ENCODE data around the gene SLC13A1.
A peak's percentile ranks its signal among the peaks of the same experiment; 100 is the strongest.

Gene SLC13A1

DNA sequence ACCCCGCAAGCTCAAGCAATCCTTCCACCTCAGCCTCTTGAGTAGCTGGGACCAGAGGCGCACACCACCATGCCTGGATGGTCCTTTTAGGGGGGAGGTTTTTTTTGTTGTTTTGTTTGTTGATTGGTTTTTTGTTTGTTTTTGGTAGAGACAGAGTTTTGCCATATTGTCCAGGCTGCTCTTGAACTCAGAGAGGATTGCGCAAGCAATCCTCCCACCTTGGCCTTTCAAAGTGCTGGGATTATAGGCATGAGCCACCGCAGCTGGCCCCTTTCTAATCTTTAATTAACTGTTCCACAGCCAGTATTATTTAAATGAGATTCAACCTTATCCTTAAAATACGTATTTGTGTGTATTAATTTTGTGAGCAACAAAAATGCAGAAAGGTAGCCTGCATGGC, 65.8 kb downstream of the SLC13A1 start:
- TF ChIP-seq, protein P1, sequence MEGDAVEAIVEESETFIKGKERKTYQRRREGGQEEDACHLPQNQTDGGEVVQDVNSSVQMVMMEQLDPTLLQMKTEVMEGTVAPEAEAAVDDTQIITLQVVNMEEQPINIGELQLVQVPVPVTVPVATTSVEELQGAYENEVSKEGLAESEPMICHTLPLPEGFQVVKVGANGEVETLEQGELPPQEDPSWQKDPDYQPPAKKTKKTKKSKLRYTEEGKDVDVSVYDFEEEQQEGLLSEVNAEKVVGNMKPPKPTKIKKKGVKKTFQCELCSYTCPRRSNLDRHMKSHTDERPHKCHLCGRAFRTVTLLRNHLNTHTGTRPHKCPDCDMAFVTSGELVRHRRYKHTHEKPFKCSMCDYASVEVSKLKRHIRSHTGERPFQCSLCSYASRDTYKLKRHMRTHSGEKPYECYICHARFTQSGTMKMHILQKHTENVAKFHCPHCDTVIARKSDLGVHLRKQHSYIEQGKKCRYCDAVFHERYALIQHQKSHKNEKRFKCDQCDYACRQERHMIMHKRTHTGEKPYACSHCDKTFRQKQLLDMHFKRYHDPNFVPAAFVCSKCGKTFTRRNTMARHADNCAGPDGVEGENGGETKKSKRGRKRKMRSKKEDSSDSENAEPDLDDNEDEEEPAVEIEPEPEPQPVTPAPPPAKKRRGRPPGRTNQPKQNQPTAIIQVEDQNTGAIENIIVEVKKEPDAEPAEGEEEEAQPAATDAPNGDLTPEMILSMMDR (IDR thresholded peaks at IDR 0.05; ENCODE audit: insufficient read depth, low read length, poor library complexity, severe bottlenecking), result no peak
- DNase-seq (ENCODE audit: extremely low read depth, insufficient read length), result no peak
- Histone ChIP-seq H3K27me3 (replicated peaks; ENCODE audit: control insufficient read depth, insufficient read depth, low read length) (no peaks in the 10 kb centered on the region; the same call in 1 of the 2 replicates), H3K36me3 (ENCODE audit: control insufficient read depth, insufficient read depth, low read length) (no peaks in the 10 kb centered on the region), H3K4me3 (replicated peaks; ENCODE audit: low read depth, low read length) (no peak overlapping the region)

DNA sequence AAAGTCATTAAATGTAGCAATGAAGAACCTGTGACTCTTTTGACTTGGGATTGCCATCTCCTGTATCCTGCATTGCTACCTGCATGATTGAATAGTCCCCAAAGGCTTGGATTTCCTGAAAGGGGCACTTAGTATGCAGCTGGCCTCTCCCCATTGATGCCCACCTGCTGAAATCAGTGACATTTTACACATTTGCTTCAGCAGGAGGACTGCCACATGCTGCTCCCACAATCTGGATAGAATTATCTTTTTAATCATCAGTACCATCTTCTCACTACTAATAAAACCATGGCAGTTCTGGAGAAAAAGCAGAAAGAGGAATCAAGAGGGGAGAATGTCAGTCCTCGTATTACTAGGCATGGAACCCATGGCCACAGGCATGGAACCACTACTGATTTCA, 67.8 kb downstream of the SLC13A1 start:
- no peak overlapping the region for H3K4me3 ChIP-seq (replicated peaks; ENCODE audit: low read depth, low read length)
- no peaks in the 10 kb centered on the region; the same call in 1 of the 2 replicates for H3K27me3 ChIP-seq (replicated peaks; ENCODE audit: control insufficient read depth, insufficient read depth, low read length)
- no peaks in the 10 kb centered on the region for H3K36me3 ChIP-seq (ENCODE audit: control insufficient read depth, insufficient read depth, low read length)
- DNase-seq (ENCODE audit: extremely low read depth, insufficient read length), result no peak
- TF ChIP-seq, protein P1 (IDR thresholded peaks at IDR 0.05; ENCODE audit: insufficient read depth, low read length, poor library complexity, severe bottlenecking), result no peak

DNA sequence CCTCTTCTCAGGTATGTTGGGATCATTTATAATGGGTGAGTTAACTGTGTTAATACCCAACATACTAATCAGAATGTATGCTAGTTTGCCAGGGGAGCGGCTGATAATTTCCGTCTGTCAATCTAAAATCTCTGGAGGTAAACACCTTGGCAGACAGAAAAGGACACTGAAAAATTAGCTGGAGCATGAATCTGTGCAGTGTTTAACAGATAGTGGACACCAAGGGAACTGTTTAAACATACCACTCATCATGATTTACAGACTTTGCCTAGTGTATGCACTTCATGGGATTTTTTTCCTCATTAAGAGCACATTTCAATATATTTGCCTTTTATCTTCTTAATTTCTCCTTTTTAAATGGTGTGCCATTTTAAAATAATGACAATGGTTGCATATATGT, 68.2 kb downstream of the SLC13A1 start:
- H3K36me3 ChIP-seq (ENCODE audit: control insufficient read depth, insufficient read depth, low read length), result no peaks in the 10 kb centered on the region
- H3K4me3 ChIP-seq (replicated peaks; ENCODE audit: low read depth, low read length), result no peak overlapping the region
- TF ChIP-seq, protein P1 (IDR thresholded peaks at IDR 0.05; ENCODE audit: insufficient read depth, low read length, poor library complexity, severe bottlenecking), result no peak
- no peaks in the 10 kb centered on the region; the same call in 1 of the 2 replicates for H3K27me3 ChIP-seq (replicated peaks; ENCODE audit: control insufficient read depth, insufficient read depth, low read length)
- DNase-seq (ENCODE audit: extremely low read depth, insufficient read length), result no peak

DNA sequence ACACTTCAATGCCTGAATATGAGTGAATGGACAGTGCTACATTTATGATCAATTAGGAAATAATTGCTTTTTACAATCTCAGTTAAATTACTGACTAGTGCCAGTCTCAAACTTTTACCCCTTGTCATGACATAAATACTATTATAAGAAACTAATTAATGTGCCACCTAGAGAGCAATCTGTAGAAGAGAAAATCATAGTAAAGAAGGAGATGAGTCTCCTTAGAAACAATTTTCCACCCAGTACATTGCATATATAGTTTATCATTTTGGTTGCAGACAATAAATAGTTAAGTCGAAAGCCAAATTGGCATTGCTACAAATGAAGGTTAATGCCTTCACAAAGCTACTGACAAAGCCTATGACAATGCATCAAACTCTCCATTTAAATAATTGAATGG, 68.6 kb downstream of the SLC13A1 start:
- TF ChIP-seq, protein P1 (IDR thresholded peaks at IDR 0.05; ENCODE audit: insufficient read depth, low read length, poor library complexity, severe bottlenecking), result peak; percentile 30
- no peaks in the 10 kb centered on the region for H3K36me3 ChIP-seq (ENCODE audit: control insufficient read depth, insufficient read depth, low read length)
- no peak overlapping the region for H3K4me3 ChIP-seq (replicated peaks; ENCODE audit: low read depth, low read length)
- no peak for DNase-seq (ENCODE audit: extremely low read depth, insufficient read length)
- H3K27me3 ChIP-seq (replicated peaks; ENCODE audit: control insufficient read depth, insufficient read depth, low read length), result no peaks in the 10 kb centered on the region; the same call in 1 of the 2 replicates

DNA sequence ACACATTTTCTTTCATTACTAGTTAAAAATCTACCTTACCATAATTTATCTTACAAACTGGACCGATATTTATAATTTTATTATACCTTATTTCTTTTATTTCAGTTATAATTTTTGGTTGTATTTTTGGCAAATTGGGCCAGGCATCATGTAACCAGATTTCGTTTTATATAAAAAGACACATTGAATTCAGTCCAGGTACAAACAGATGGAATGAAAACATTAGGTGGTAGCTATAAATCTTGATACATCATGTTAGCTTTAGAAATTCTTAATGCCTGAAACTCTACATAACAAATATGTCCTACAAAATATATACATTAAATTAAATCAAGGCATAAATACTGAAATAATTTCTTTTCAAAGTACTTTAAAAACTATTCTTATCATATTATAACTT, 73.1 kb downstream of the SLC13A1 start:
- TF ChIP-seq, protein P1 (IDR thresholded peaks at IDR 0.05; ENCODE audit: insufficient read depth, low read length, poor library complexity, severe bottlenecking), result no peak
- Histone ChIP-seq H3K4me3 (replicated peaks; ENCODE audit: low read depth, low read length) (no peak overlapping the region), H3K27me3 (replicated peaks; ENCODE audit: control insufficient read depth, insufficient read depth, low read length) (no peaks in the 10 kb centered on the region; the same call in 1 of the 2 replicates), H3K36me3 (ENCODE audit: control insufficient read depth, insufficient read depth, low read length) (no peaks in the 10 kb centered on the region)
- DNase-seq (ENCODE audit: extremely low read depth, insufficient read length), result no peak

DNA sequence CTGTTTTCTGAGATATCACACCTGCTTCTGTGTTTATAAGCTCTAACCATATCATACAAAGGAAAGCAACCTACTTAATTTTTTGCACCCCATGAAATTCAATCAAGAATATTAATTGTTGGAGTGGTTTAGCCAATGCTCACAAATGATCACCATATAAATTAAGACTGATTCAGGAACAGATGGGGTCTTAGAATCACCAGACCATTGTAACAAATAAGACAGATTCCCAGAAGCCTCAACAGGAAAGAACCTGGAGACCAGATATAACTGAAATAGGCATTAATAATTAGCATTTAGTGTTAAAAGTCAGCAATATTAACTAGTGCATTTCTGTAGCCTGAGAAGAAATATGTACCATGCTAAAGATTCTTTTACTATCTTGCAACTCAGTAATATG, 73.6 kb downstream of the SLC13A1 start:
- Histone ChIP-seq H3K27me3 (replicated peaks; ENCODE audit: control insufficient read depth, insufficient read depth, low read length) (no peaks in the 10 kb centered on the region), H3K36me3 (ENCODE audit: control insufficient read depth, insufficient read depth, low read length) (no peaks in the 10 kb centered on the region), H3K4me3 (replicated peaks; ENCODE audit: low read depth, low read length) (no peak overlapping the region)
- TF ChIP-seq, protein P1 (IDR thresholded peaks at IDR 0.05; ENCODE audit: insufficient read depth, low read length, poor library complexity, severe bottlenecking), result no peak
- DNase-seq (ENCODE audit: extremely low read depth, insufficient read length), result no peak

Measured in GM06990 (cell line).